ENCODE data around the gene RIPOR3. TPM values are rescaled to one million over a fixed set of nuclear protein-coding genes. Genes with fewer than 3 reads are reported as not detected.

Gene RIPOR3
- total RNA-seq, 1 experiment from 2014 or later = 0.46 TPM

- no peaks in the 10 kb centered on the region; a peak in 1 of 7 replicates for H3K36me3 Mint-ChIP-seq (ENCODE audit: insufficient read depth in 1 of 3, low read depth in 3 of 3)
- no peak overlapping the region for H3K27ac ChIP-seq (ENCODE audit: insufficient read length, low read depth, low read length)
- H3K18ac ChIP-seq (ENCODE audit: insufficient read length, low read depth, low read length) = no peak overlapping the region
- H3K4me1 Mint-ChIP-seq = peaks cover 9 to 15% of the 10 kb centered on the region in 2 experiments
- WGBS (ENCODE audit: extremely low coverage, insufficient read length, low lambda C conversion rate) = no CpG with 5 or more reads among the region's 6 CpGs
- H3K4me3 Mint-ChIP-seq = no peak overlapping the region; a peak in 1 of 5 replicates
- no peaks in the 10 kb centered on the region for H3K79me1 ChIP-seq (ENCODE audit: insufficient read depth, low read depth, low read length, poor library complexity, severe bottlenecking)
- no peak overlapping the region for H3K14ac ChIP-seq (ENCODE audit: insufficient read depth, low read length)
- no peaks in the 10 kb centered on the region for H3K23me2 ChIP-seq (ENCODE audit: insufficient read length, low read depth, low read length, poor library complexity, severe bottlenecking)
- H3K56ac ChIP-seq (ENCODE audit: insufficient read length, low read depth, low read length) = no peak overlapping the region
- H2AK5ac ChIP-seq (ENCODE audit: insufficient read length, low read length) = no peak overlapping the region
- H4K91ac ChIP-seq (ENCODE audit: insufficient read length, low read depth, low read length) = no peak overlapping the region
- no peak overlapping the region for H2BK12ac ChIP-seq (ENCODE audit: insufficient read length, low read depth, low read length)
- no peak overlapping the region for H2BK20ac ChIP-seq (ENCODE audit: low read depth, low read length, poor library complexity, severe bottlenecking)
- no peak overlapping the region for H3K9ac ChIP-seq (ENCODE audit: extremely low read depth, insufficient read length, low read length)
- H3K4me1 ChIP-seq (ENCODE audit: insufficient read depth, low read length) = no peaks in the 10 kb centered on the region
- DNase-seq = no peak
- no peak overlapping the region for H4K5ac ChIP-seq (ENCODE audit: insufficient read length, low read depth, low read length)
- no peak overlapping the region for H2BK120ac ChIP-seq (ENCODE audit: low read depth, low read length, poor library complexity, severe bottlenecking)
- 0 out of 7 replicates have a peak overlapping the region, but pooled peaks of 1 of the 3 experiments have one; percentile 3 for H3K27ac Mint-ChIP-seq
- no peak overlapping the region for H4K8ac ChIP-seq (replicated peaks; ENCODE audit: insufficient read length, low read depth, low read length)
- H2AFZ ChIP-seq (ENCODE audit: low read length) = no peak overlapping the region
- H3T11ph ChIP-seq (ENCODE audit: low read length) = no peak overlapping the region
- H2BK5ac ChIP-seq (ENCODE audit: insufficient read length, low read length) = no peak overlapping the region
- H3K4ac ChIP-seq (ENCODE audit: low read depth, low read length) = no peak overlapping the region
- no peaks in the 10 kb centered on the region for H4K20me1 ChIP-seq (ENCODE audit: control insufficient read depth, insufficient read depth, insufficient read length)
- no peaks in the 10 kb centered on the region for H3K27me3 Mint-ChIP-seq (ENCODE audit: low read depth)
- H3K27me3 ChIP-seq (ENCODE audit: insufficient read depth, low read length) = no peaks in the 10 kb centered on the region
- no peak overlapping the region for H3K4me2 ChIP-seq (ENCODE audit: insufficient read depth, insufficient read length, low read length)
- H3K79me2 ChIP-seq (ENCODE audit: insufficient read depth, low read length) = no peaks in the 10 kb centered on the region
- H3K9me3 Mint-ChIP-seq = no peaks in the 10 kb centered on the region; a peak in 1 of 5 replicates
- H3K9me3 ChIP-seq (ENCODE audit: control insufficient read depth, low read depth, low read length) = no peaks in the 10 kb centered on the region
- H2BK15ac ChIP-seq (ENCODE audit: low read depth, low read length) = no peak overlapping the region
- no peak overlapping the region for H3K23ac ChIP-seq (ENCODE audit: insufficient read length, low read depth, low read length)
- TF ChIP-seq CTCF (conservative IDR thresholded peaks at IDR 0.05) = no peak
Observed at GRCh38 chr20:50547964-50548363, 143.4 kb downstream of the RIPOR3 start.
